ENCODE results near the gene PARVB.
A peak's percentile ranks its signal among the peaks of the same experiment; 100 is the strongest.

Gene PARVB

GRCh38 chr22:44049486-44050231 lies 25.6 kb downstream of the PARVB start:
- peaks cover 0 to 14% (median 0%) of the 10 kb centered on the region in 3 experiments for H3K27me3 ChIP-seq (ENCODE audit: control insufficient read depth in 3 of 3, insufficient read depth in 3 of 3, low read depth in 1 of 3, low read length in 3 of 3)
- no peak overlapping the region for H2BK5ac ChIP-seq (ENCODE audit: low read length)
- no peaks in the 10 kb centered on the region for H3K36me3 ChIP-seq (replicated peaks in 1 of 2; ENCODE audit: control insufficient read depth in 2 of 2, insufficient read depth in 2 of 2, low read length in 2 of 2)
- H2BK120ac ChIP-seq (ENCODE audit: low read depth, low read length) = no peak overlapping the region
- H3K18ac ChIP-seq (ENCODE audit: low read length) = peak overlapping the region; percentile 20
- no peak overlapping the region for H3K23ac ChIP-seq (ENCODE audit: low read depth, low read length, poor library complexity)
- no peak overlapping the region for H3K14ac ChIP-seq (ENCODE audit: low read length)
- no peak overlapping the region for H4K91ac ChIP-seq (ENCODE audit: low read depth, low read length, poor library complexity)
- H3K79me1 ChIP-seq (ENCODE audit: low read depth, low read length) = no peaks in the 10 kb centered on the region
- H2AFZ ChIP-seq (ENCODE audit: low read length) = peak overlapping the region; percentile 75
- no peak overlapping the region for H2BK15ac ChIP-seq (ENCODE audit: low read length)
- H3K4ac ChIP-seq (ENCODE audit: low read length) = no peak overlapping the region
- no peak overlapping the region for H3K9ac ChIP-seq (ENCODE audit: low read depth, low read length, poor library complexity)
- H3K4me1 ChIP-seq (ENCODE audit: control insufficient read depth in 2 of 2, insufficient read depth in 1 of 2, low read depth in 1 of 2, low read length in 2 of 2) = peaks cover 4 to 8% of the 10 kb centered on the region in 2 donors
- no peak overlapping the region for H4K8ac ChIP-seq (ENCODE audit: low read depth, low read length)
- H3K27ac ChIP-seq (replicated peaks; ENCODE audit: low read length) = no peak overlapping the region
- no peaks in the 10 kb centered on the region for H3K9me3 ChIP-seq (replicated peaks in 1 of 2; ENCODE audit: control insufficient read depth in 2 of 2, insufficient read depth in 1 of 2, low read depth in 1 of 2, low read length in 2 of 2)
- no CpG with 5 or more reads among the region's 20 CpGs for WGBS, 2 donors (ENCODE audit: extremely low coverage in 2 of 2, insufficient read length in 2 of 2, insufficient replicate concordance in 1 of 2)
- peak overlapping the region; percentile 6 for H2AK5ac ChIP-seq (ENCODE audit: low read depth, low read length)
- DNase-seq (ENCODE audit: low spot score) = no peak
- H2BK12ac ChIP-seq (ENCODE audit: low read length) = no peak overlapping the region
- H3K4me3 ChIP-seq (ENCODE audit: low read length in 2 of 2) = no peak overlapping the region
- H3K4me2 ChIP-seq (ENCODE audit: insufficient read depth, low read length, poor library complexity, severe bottlenecking) = no peak overlapping the region

GRCh38 chr22:44050766-44051355 lies 26.8 kb downstream of the PARVB start:
- DNase-seq (ENCODE audit: low spot score) = no peak
- WGBS, 2 donors (ENCODE audit: extremely low coverage in 2 of 2, insufficient read length in 2 of 2, insufficient replicate concordance in 1 of 2) = no CpG with 5 or more reads among the region's 13 CpGs
- H3K9ac ChIP-seq (ENCODE audit: low read depth, low read length, poor library complexity) = no peak overlapping the region
- no peak overlapping the region for H2BK120ac ChIP-seq (ENCODE audit: low read depth, low read length)
- no peak overlapping the region for H3K27ac ChIP-seq (replicated peaks; ENCODE audit: low read length)
- no peak overlapping the region for H3K4ac ChIP-seq (ENCODE audit: low read length)
- no peak overlapping the region for H2BK5ac ChIP-seq (ENCODE audit: low read length)
- peaks cover 2% of the 10 kb centered on the region for H3K79me1 ChIP-seq (ENCODE audit: low read depth, low read length)
- no peaks in the 10 kb centered on the region for H3K9me3 ChIP-seq (replicated peaks in 1 of 2; ENCODE audit: control insufficient read depth in 2 of 2, insufficient read depth in 1 of 2, low read depth in 1 of 2, low read length in 2 of 2)
- peaks cover 0 to 14% (median 0%) of the 10 kb centered on the region in 3 experiments for H3K27me3 ChIP-seq (ENCODE audit: control insufficient read depth in 3 of 3, insufficient read depth in 3 of 3, low read depth in 1 of 3, low read length in 3 of 3)
- H4K91ac ChIP-seq (ENCODE audit: low read depth, low read length, poor library complexity) = no peak overlapping the region
- no peak overlapping the region for H3K18ac ChIP-seq (ENCODE audit: low read length)
- no peaks in the 10 kb centered on the region for H3K36me3 ChIP-seq (replicated peaks in 1 of 2; ENCODE audit: control insufficient read depth in 2 of 2, insufficient read depth in 2 of 2, low read length in 2 of 2)
- H2AFZ ChIP-seq (ENCODE audit: low read length) = no peak overlapping the region
- no peak overlapping the region for H3K4me2 ChIP-seq (ENCODE audit: insufficient read depth, low read length, poor library complexity, severe bottlenecking)
- H3K23ac ChIP-seq (ENCODE audit: low read depth, low read length, poor library complexity) = no peak overlapping the region
- H2BK12ac ChIP-seq (ENCODE audit: low read length) = no peak overlapping the region
- H3K4me1 ChIP-seq (ENCODE audit: control insufficient read depth in 2 of 2, insufficient read depth in 1 of 2, low read depth in 1 of 2, low read length in 2 of 2) = peaks cover 4 to 8% of the 10 kb centered on the region in 2 donors
- H4K8ac ChIP-seq (ENCODE audit: low read depth, low read length) = no peak overlapping the region
- no peak overlapping the region for H2AK5ac ChIP-seq (ENCODE audit: low read depth, low read length)
- no peak overlapping the region for H3K4me3 ChIP-seq (ENCODE audit: low read length in 2 of 2)
- H2BK15ac ChIP-seq (ENCODE audit: low read length) = no peak overlapping the region
- no peak overlapping the region for H3K14ac ChIP-seq (ENCODE audit: low read length)

- no peak overlapping the region for H2BK5ac ChIP-seq (ENCODE audit: low read length)
- H2BK15ac ChIP-seq (ENCODE audit: low read length) = no peak overlapping the region
- H3K4me3 ChIP-seq (ENCODE audit: low read length in 2 of 2) = no peak overlapping the region
These were observed 27.3 kb downstream of the PARVB start for GRCh38 chr22:44051358-44051757.

GRCh38 chr22:44051961-44052360 lies 27.9 kb downstream of the PARVB start:
- H2BK5ac ChIP-seq (ENCODE audit: low read length) = no peak overlapping the region
- peaks cover 0 to 10% (median 0%) of the 10 kb centered on the region in 3 experiments for H3K27me3 ChIP-seq (ENCODE audit: control insufficient read depth in 3 of 3, insufficient read depth in 3 of 3, low read depth in 1 of 3, low read length in 3 of 3)
- no peak overlapping the region for H3K9ac ChIP-seq (ENCODE audit: low read depth, low read length, poor library complexity)
- no CpG with 5 or more reads among the region's 13 CpGs for WGBS, 2 donors (ENCODE audit: extremely low coverage in 2 of 2, insufficient read length in 2 of 2, insufficient replicate concordance in 1 of 2)
- H2BK15ac ChIP-seq (ENCODE audit: low read length) = no peak overlapping the region
- peaks cover 4 to 8% of the 10 kb centered on the region in 2 donors for H3K4me1 ChIP-seq (ENCODE audit: control insufficient read depth in 2 of 2, insufficient read depth in 1 of 2, low read depth in 1 of 2, low read length in 2 of 2)
- H3K14ac ChIP-seq (ENCODE audit: low read length) = no peak overlapping the region
- no peak overlapping the region for H3K23ac ChIP-seq (ENCODE audit: low read depth, low read length, poor library complexity)
- no peak overlapping the region for H3K18ac ChIP-seq (ENCODE audit: low read length)
- H2AFZ ChIP-seq (ENCODE audit: low read length) = no peak overlapping the region
- no peak overlapping the region for H4K8ac ChIP-seq (ENCODE audit: low read depth, low read length)
- no peak overlapping the region for H3K4me2 ChIP-seq (ENCODE audit: insufficient read depth, low read length, poor library complexity, severe bottlenecking)
- H3K4ac ChIP-seq (ENCODE audit: low read length) = no peak overlapping the region
- no peak for DNase-seq (ENCODE audit: low spot score)
- no peak overlapping the region for H3K27ac ChIP-seq (replicated peaks; ENCODE audit: low read length)
- H2AK5ac ChIP-seq (ENCODE audit: low read depth, low read length) = no peak overlapping the region
- H3K4me3 ChIP-seq (ENCODE audit: low read length in 2 of 2) = no peak overlapping the region
- no peaks in the 10 kb centered on the region for H3K9me3 ChIP-seq (replicated peaks in 1 of 2; ENCODE audit: control insufficient read depth in 2 of 2, insufficient read depth in 1 of 2, low read depth in 1 of 2, low read length in 2 of 2)
- no peak overlapping the region for H2BK12ac ChIP-seq (ENCODE audit: low read length)
- H3K36me3 ChIP-seq (replicated peaks in 1 of 2; ENCODE audit: control insufficient read depth in 2 of 2, insufficient read depth in 2 of 2, low read length in 2 of 2) = no peaks in the 10 kb centered on the region
- H4K91ac ChIP-seq (ENCODE audit: low read depth, low read length, poor library complexity) = no peak overlapping the region
- peaks cover 2% of the 10 kb centered on the region for H3K79me1 ChIP-seq (ENCODE audit: low read depth, low read length)
- H2BK120ac ChIP-seq (ENCODE audit: low read depth, low read length) = no peak overlapping the region

More at GRCh38 chr22:44051358-44051757, 27.3 kb downstream of the PARVB start:
- no peak overlapping the region for H3K9ac ChIP-seq (ENCODE audit: low read depth, low read length, poor library complexity)
- no CpG with 5 or more reads among the region's 6 CpGs for WGBS, 2 donors (ENCODE audit: extremely low coverage in 2 of 2, insufficient read length in 2 of 2, insufficient replicate concordance in 1 of 2)
- H3K14ac ChIP-seq (ENCODE audit: low read length) = no peak overlapping the region
- H3K23ac ChIP-seq (ENCODE audit: low read depth, low read length, poor library complexity) = no peak overlapping the region
- H2BK12ac ChIP-seq (ENCODE audit: low read length) = no peak overlapping the region
- no peak overlapping the region for H3K4ac ChIP-seq (ENCODE audit: low read length)
- no peak overlapping the region for H3K4me2 ChIP-seq (ENCODE audit: insufficient read depth, low read length, poor library complexity, severe bottlenecking)
- no peak overlapping the region for H3K18ac ChIP-seq (ENCODE audit: low read length)
- H2BK120ac ChIP-seq (ENCODE audit: low read depth, low read length) = no peak overlapping the region
- no peak overlapping the region for H4K91ac ChIP-seq (ENCODE audit: low read depth, low read length, poor library complexity)
- DNase-seq (ENCODE audit: low spot score) = no peak
- no peaks in the 10 kb centered on the region for H3K36me3 ChIP-seq (replicated peaks in 1 of 2; ENCODE audit: control insufficient read depth in 2 of 2, insufficient read depth in 2 of 2, low read length in 2 of 2)
- H4K8ac ChIP-seq (ENCODE audit: low read depth, low read length) = no peak overlapping the region
- peaks cover 0 to 10% (median 0%) of the 10 kb centered on the region in 3 experiments for H3K27me3 ChIP-seq (ENCODE audit: control insufficient read depth in 3 of 3, insufficient read depth in 3 of 3, low read depth in 1 of 3, low read length in 3 of 3)
- peaks cover 4 to 8% of the 10 kb centered on the region in 2 donors for H3K4me1 ChIP-seq (ENCODE audit: control insufficient read depth in 2 of 2, insufficient read depth in 1 of 2, low read depth in 1 of 2, low read length in 2 of 2)
- H3K79me1 ChIP-seq (ENCODE audit: low read depth, low read length) = peaks cover 2% of the 10 kb centered on the region
- no peak overlapping the region for H3K27ac ChIP-seq (replicated peaks; ENCODE audit: low read length)
- H2AFZ ChIP-seq (ENCODE audit: low read length) = no peak overlapping the region
- H2AK5ac ChIP-seq (ENCODE audit: low read depth, low read length) = no peak overlapping the region
- no peaks in the 10 kb centered on the region for H3K9me3 ChIP-seq (replicated peaks in 1 of 2; ENCODE audit: control insufficient read depth in 2 of 2, insufficient read depth in 1 of 2, low read depth in 1 of 2, low read length in 2 of 2)

Data from neuronal stem cell (in vitro differentiated cells).